Hematopoietic multipotent progenitor cell (in vitro differentiated cells): ENCODE data around the gene NPBWR2. TPM values are rescaled to one million over a fixed set of nuclear protein-coding genes. Genes with fewer than 3 reads are reported as not detected.

Experiments
- DNase-seq, 3 donors: peaks; one replicate each; pipeline ENCODE4 v3.0.0-alpha.2; 2011 to 2015; ENCODE audit warnings: low read depth in 2 of 3, low spot score in 2 of 3
- total RNA-seq: library from RNA; depleted of rRNA; stranded (reverse); fragments of >200 nt; gene quantifications from one replicate; pipeline ENCODE4 v1.2.3, GENCODE V29; 2012

Gene NPBWR2
- 0.27 TPM for total RNA-seq

- DNase-seq, result peak in 2 of 3 donors; percentile 58 to 66
Observed at GRCh38 chr20:64106981-64107735, at the start of gene NPBWR2. Gene NPBWR2 (minus strand): TSS chr20:64107565. CDS start chr20:64106831, 734 bp downstream.

- DNase-seq, result no peak
Observed at GRCh38 chr20:64156136-64156885, 48.9 kb upstream of the NPBWR2 start.

- no peak for DNase-seq
Observed at GRCh38 chr20:64155258-64156135, 48.1 kb upstream of the NPBWR2 start.

- no peak for DNase-seq
Observed at GRCh38 chr20:64154590-64155257, 47.4 kb upstream of the NPBWR2 start.

- no peak for DNase-seq
Observed at GRCh38 chr20:64153861-64154589, 46.7 kb upstream of the NPBWR2 start.

GRCh38 chr20:64153410-64153809 is 46.0 kb upstream of the NPBWR2 start:
- no peak for DNase-seq

- DNase-seq, result no peak
Observed at GRCh38 chr20:64152906-64153305, 45.5 kb upstream of the NPBWR2 start.

- DNase-seq, result no peak
Observed at GRCh38 chr20:64151633-64152530, 44.5 kb upstream of the NPBWR2 start.

GRCh38 chr20:64150756-64151632 is 43.6 kb upstream of the NPBWR2 start:
- DNase-seq, result no peak

- DNase-seq, result no peak
Observed at GRCh38 chr20:64149809-64150560, 42.6 kb upstream of the NPBWR2 start.

- DNase-seq, result no peak
Observed at GRCh38 chr20:64149141-64149540, 41.8 kb upstream of the NPBWR2 start.

- DNase-seq, result no peak
Observed at GRCh38 chr20:64148581-64148980, 41.2 kb upstream of the NPBWR2 start.

- no peak for DNase-seq
Observed at GRCh38 chr20:64146936-64147477, 39.6 kb upstream of the NPBWR2 start.

- DNase-seq, result no peak
Observed at GRCh38 chr20:64146301-64146935, 39.1 kb upstream of the NPBWR2 start.

- no peak for DNase-seq
Observed at GRCh38 chr20:64145458-64146300, 38.3 kb upstream of the NPBWR2 start.
